Measurements from ENCODE around the gene CHCHD1.

- TF ChIP-seq CTCF (IDR thresholded peaks at IDR 0.05) (no peak), ZFX (IDR thresholded peaks at IDR 0.05; ENCODE audit: borderline replicate concordance) (no peak)
Observed at GRCh38 chr10:73771722-73772280, 10.0 kb upstream of the CHCHD1 start.
